Measurements from ENCODE around the gene BPIFA2. TPM values are rescaled to one million over a fixed set of nuclear protein-coding genes. Genes with fewer than 3 reads are reported as not detected.

Gene BPIFA2
- total RNA-seq, 1 experiment from 2014 or later, result not detected

- H3K27me3 ChIP-seq (ENCODE audit: insufficient read depth, low read length), result no peaks in the 10 kb centered on the region
- no peaks in the 10 kb centered on the region for H4K20me1 ChIP-seq (ENCODE audit: control insufficient read depth, insufficient read depth, insufficient read length)
- no CpG with 5 or more reads among the region's 6 CpGs for WGBS (ENCODE audit: extremely low coverage, insufficient read length, low lambda C conversion rate)
- H3K23ac ChIP-seq (ENCODE audit: insufficient read length, low read depth, low read length), result no peak overlapping the region
- Mint-ChIP-seq H3K27me3 (ENCODE audit: low read depth) (peaks cover 8% of the 10 kb centered on the region), H3K36me3 (ENCODE audit: insufficient read depth in 1 of 3, low read depth in 3 of 3) (no peaks in the 10 kb centered on the region), H3K4me1 (no peaks in the 10 kb centered on the region), H3K27ac (no peak overlapping the region), H3K4me3 (no peak overlapping the region), H3K9me3 (no peaks in the 10 kb centered on the region)
- no peaks in the 10 kb centered on the region for H3K9me3 ChIP-seq (ENCODE audit: control insufficient read depth, low read depth, low read length)
- H3K56ac ChIP-seq (ENCODE audit: insufficient read length, low read depth, low read length), result no peak overlapping the region
- H2AK5ac ChIP-seq (ENCODE audit: insufficient read length, low read length), result no peak overlapping the region
- H3K23me2 ChIP-seq (ENCODE audit: insufficient read length, low read depth, low read length, poor library complexity, severe bottlenecking), result no peaks in the 10 kb centered on the region
- no peaks in the 10 kb centered on the region for H3K79me2 ChIP-seq (ENCODE audit: insufficient read depth, low read length)
- no peak overlapping the region for H3T11ph ChIP-seq (ENCODE audit: low read length)
- H3K79me1 ChIP-seq (ENCODE audit: insufficient read depth, low read depth, low read length, poor library complexity, severe bottlenecking), result no peaks in the 10 kb centered on the region
- no peak for TF ChIP-seq CTCF (conservative IDR thresholded peaks at IDR 0.05)
- H2BK15ac ChIP-seq (ENCODE audit: low read depth, low read length), result no peak overlapping the region
- H3K9ac ChIP-seq (ENCODE audit: extremely low read depth, insufficient read length, low read length), result no peak overlapping the region
- H3K18ac ChIP-seq (ENCODE audit: insufficient read length, low read depth, low read length), result no peak overlapping the region
- no peak for DNase-seq
- H2BK12ac ChIP-seq (ENCODE audit: insufficient read length, low read depth, low read length), result no peak overlapping the region
- no peak overlapping the region for H4K5ac ChIP-seq (ENCODE audit: insufficient read length, low read depth, low read length)
- no peak overlapping the region for H2BK120ac ChIP-seq (ENCODE audit: low read depth, low read length, poor library complexity, severe bottlenecking)
- no peak overlapping the region for H2BK5ac ChIP-seq (ENCODE audit: insufficient read length, low read length)
- no peak overlapping the region for H2AFZ ChIP-seq (ENCODE audit: low read length)
- no peak overlapping the region for H2BK20ac ChIP-seq (ENCODE audit: low read depth, low read length, poor library complexity, severe bottlenecking)
- H4K8ac ChIP-seq (replicated peaks; ENCODE audit: insufficient read length, low read depth, low read length), result no peak overlapping the region
- no peak overlapping the region for H4K91ac ChIP-seq (ENCODE audit: insufficient read length, low read depth, low read length)
- H3K4ac ChIP-seq (ENCODE audit: low read depth, low read length), result no peak overlapping the region
- no peak overlapping the region for H3K4me2 ChIP-seq (ENCODE audit: insufficient read depth, insufficient read length, low read length)
- H3K27ac ChIP-seq (ENCODE audit: insufficient read length, low read depth, low read length), result no peak overlapping the region
- no peak overlapping the region for H3K14ac ChIP-seq (ENCODE audit: insufficient read depth, low read length)
- H3K4me1 ChIP-seq (ENCODE audit: insufficient read depth, low read length), result no peaks in the 10 kb centered on the region
These were observed 5.6 kb upstream of the BPIFA2 start for GRCh38 chr20:33162313-33162712.
